ENCODE data around the gene FLRT2. TPM values are rescaled to one million over a fixed set of nuclear protein-coding genes. Genes with fewer than 3 reads are reported as not detected.

FLRT2 gene
- total RNA-seq, 1 experiment from 2014 or later: 4.5 TPM

- CTCF ChIA-PET: no interaction called here
- Histone ChIP-seq H3K36me3 (ENCODE audit: control insufficient read depth, insufficient read depth, low read length) (no peaks in the 10 kb centered on the region), H3K27ac (ENCODE audit: low read length) (no peak overlapping the region), H3K27me3 (ENCODE audit: control insufficient read depth, insufficient read depth, low read length) (no peaks in the 10 kb centered on the region), H3K9me3 (ENCODE audit: control insufficient read depth, insufficient read depth, low read depth, low read length) (no peaks in the 10 kb centered on the region), H3K4me1 (ENCODE audit: control insufficient read depth, insufficient read depth, low read length) (no peaks in the 10 kb centered on the region), H3K4me3 (ENCODE audit: low read depth in 2 of 2, low read length in 2 of 2) (no peak overlapping the region)
- DNase-seq (ENCODE audit: low read depth, low spot score) (no peak), ATAC-seq (no peak)
- POLR2A ChIA-PET: interaction anchor here (0.5 kb wide), 1 partner anchor 12 kb away, joined by 12 read pairs; no protein-coding TSS in a partner anchor
- intact Hi-C loops (cut with micrococcal nuclease; ENCODE audit: unreplicated experiment): no loop called here
- in situ Hi-C loops (cut with HindIII; ENCODE audit: low pct_unique_long_range_greater_than_20kb, low sequenced_read_pairs): no loop called here
- TF ChIP-seq REST (IDR thresholded peaks at IDR 0.05; ENCODE audit: insufficient read depth in 1 of 2, low read depth in 2 of 2, low read length in 1 of 2): no peak
- TF ChIP-seq CTCF (IDR thresholded peaks at IDR 0.05): no peak
- TF ChIP-seq POLR2AphosphoS5 (IDR thresholded peaks at IDR 0.05; ENCODE audit: low read depth, low read length): no peak
- no TSS peak for BruUV-seq (replicated peaks)
Observed at GRCh38 chr14:85644211-85644610, 114.3 kb downstream of the FLRT2 start.

- ATAC-seq (no peak), DNase-seq (ENCODE audit: low read depth, low spot score) (no peak)
- POLR2A ChIA-PET: no interaction called here
- in situ Hi-C loops (cut with HindIII; ENCODE audit: low pct_unique_long_range_greater_than_20kb, low sequenced_read_pairs) (no loop called here), intact Hi-C loops (cut with micrococcal nuclease; ENCODE audit: unreplicated experiment) (no loop called here)
- H3K27me3 ChIP-seq (ENCODE audit: control insufficient read depth, insufficient read depth, low read length): no peaks in the 10 kb centered on the region
- no peak overlapping the region for H3K4me3 ChIP-seq (ENCODE audit: low read depth in 2 of 2, low read length in 2 of 2)
- H3K36me3 ChIP-seq (ENCODE audit: control insufficient read depth, insufficient read depth, low read length): no peaks in the 10 kb centered on the region
- no peaks in the 10 kb centered on the region for H3K9me3 ChIP-seq (ENCODE audit: control insufficient read depth, insufficient read depth, low read depth, low read length)
- no peak for TF ChIP-seq TCF7L2 (IDR thresholded peaks at IDR 0.05; ENCODE audit: low read depth, low read length)
- TF ChIP-seq SIN3A (IDR thresholded peaks at IDR 0.05; ENCODE audit: borderline replicate concordance, insufficient read depth, low read depth, low read length): no peak
- no peak for TF ChIP-seq CTCF (IDR thresholded peaks at IDR 0.05)
- TF ChIP-seq REST (IDR thresholded peaks at IDR 0.05; ENCODE audit: insufficient read depth in 1 of 2, low read depth in 2 of 2, low read length in 1 of 2): no peak
- TF ChIP-seq POLR2AphosphoS5 (IDR thresholded peaks at IDR 0.05; ENCODE audit: low read depth, low read length): no peak
- no peaks in the 10 kb centered on the region for H3K4me1 ChIP-seq (ENCODE audit: control insufficient read depth, insufficient read depth, low read length)
- H3K27ac ChIP-seq (ENCODE audit: low read length): no peak overlapping the region
- BruUV-seq (replicated peaks): no TSS peak
- CTCF ChIA-PET: no interaction called here
Observed at GRCh38 chr14:85653029-85653428, 123.1 kb downstream of the FLRT2 start.
